ENCODE measurements around the gene KPNA4.

KPNA4 gene

DNA sequence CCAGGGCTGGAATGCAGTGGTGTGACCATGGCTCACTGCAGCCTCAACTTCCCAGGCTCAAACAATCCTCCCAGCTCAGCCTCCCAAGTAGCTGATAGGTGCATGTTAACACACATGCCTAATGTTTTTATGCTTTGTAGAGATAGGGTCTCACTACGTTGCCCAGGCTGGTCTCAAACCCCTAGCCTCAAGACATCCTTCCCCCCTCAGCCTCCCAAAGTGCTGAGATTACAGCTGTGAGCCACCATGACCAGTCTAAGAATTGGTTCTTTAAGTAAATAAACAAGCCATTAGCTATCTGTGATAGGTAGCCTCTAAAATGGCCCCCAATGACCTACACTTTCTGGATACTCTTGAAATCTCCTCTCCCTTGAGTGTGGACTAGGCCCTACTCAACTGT is 119.5 kb downstream of the KPNA4 start:
- Histone ChIP-seq H3F3A (ENCODE audit: control insufficient read depth, insufficient read depth) (peaks cover 28% of the 10 kb centered on the region), H3K9me2 (replicated peaks; ENCODE audit: control insufficient read depth, low read length) (no peaks in the 10 kb centered on the region), H3K27ac (ENCODE audit: low read depth, low read length) (no peak overlapping the region), H3K27me3 (ENCODE audit: control insufficient read depth, low read length) (no peaks in the 10 kb centered on the region), H3K79me2 (ENCODE audit: control insufficient read depth, low read length) (peaks cover 94% of the 10 kb centered on the region), H3K4me3 (ENCODE audit: low read length) (peak overlapping the region; percentile 1; the same call in 1 of the 2 replicates), H4K20me1 (ENCODE audit: control insufficient read depth, insufficient read depth, low read depth, low read length) (no peaks in the 10 kb centered on the region; the same call in 1 of the 2 replicates), H3K9me3 (ENCODE audit: control insufficient read depth, insufficient read depth, low read length) (no peaks in the 10 kb centered on the region), H3K4me1 (ENCODE audit: control insufficient read depth, low read length) (peaks cover 62% of the 10 kb centered on the region), H3K36me3 (ENCODE audit: control insufficient read depth, low read length) (peaks cover 90% of the 10 kb centered on the region), H3K4me2 (ENCODE audit: low read length) (peak overlapping the region; percentile 75)
- TF ChIP-seq EZH2phosphoT487 (IDR thresholded peaks at IDR 0.05; ENCODE audit: borderline replicate concordance, low read length): no peak
- TF ChIP-seq, protein P1, sequence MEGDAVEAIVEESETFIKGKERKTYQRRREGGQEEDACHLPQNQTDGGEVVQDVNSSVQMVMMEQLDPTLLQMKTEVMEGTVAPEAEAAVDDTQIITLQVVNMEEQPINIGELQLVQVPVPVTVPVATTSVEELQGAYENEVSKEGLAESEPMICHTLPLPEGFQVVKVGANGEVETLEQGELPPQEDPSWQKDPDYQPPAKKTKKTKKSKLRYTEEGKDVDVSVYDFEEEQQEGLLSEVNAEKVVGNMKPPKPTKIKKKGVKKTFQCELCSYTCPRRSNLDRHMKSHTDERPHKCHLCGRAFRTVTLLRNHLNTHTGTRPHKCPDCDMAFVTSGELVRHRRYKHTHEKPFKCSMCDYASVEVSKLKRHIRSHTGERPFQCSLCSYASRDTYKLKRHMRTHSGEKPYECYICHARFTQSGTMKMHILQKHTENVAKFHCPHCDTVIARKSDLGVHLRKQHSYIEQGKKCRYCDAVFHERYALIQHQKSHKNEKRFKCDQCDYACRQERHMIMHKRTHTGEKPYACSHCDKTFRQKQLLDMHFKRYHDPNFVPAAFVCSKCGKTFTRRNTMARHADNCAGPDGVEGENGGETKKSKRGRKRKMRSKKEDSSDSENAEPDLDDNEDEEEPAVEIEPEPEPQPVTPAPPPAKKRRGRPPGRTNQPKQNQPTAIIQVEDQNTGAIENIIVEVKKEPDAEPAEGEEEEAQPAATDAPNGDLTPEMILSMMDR (IDR thresholded peaks at IDR 0.05; ENCODE audit: low read depth, low read length, poor library complexity, severe bottlenecking): no peak
